WI38 (cell line): Measurements from ENCODE around the gene PRPH2.

Experiments used
- H3K4me3 ChIP-seq: 2 replicates; pipeline ENCODE4 v1.5.1; 2011; ENCODE audit warnings: low read depth, mild to moderate bottlenecking, control low read depth, low read length
- CTCF ChIP-seq: IDR thresholded peaks from 2 replicates; pipeline ENCODE4 v1.5.1; 2012; ENCODE audit warnings: low read depth, mild to moderate bottlenecking, control low read depth, low read length

The PRPH2 gene

DNA sequence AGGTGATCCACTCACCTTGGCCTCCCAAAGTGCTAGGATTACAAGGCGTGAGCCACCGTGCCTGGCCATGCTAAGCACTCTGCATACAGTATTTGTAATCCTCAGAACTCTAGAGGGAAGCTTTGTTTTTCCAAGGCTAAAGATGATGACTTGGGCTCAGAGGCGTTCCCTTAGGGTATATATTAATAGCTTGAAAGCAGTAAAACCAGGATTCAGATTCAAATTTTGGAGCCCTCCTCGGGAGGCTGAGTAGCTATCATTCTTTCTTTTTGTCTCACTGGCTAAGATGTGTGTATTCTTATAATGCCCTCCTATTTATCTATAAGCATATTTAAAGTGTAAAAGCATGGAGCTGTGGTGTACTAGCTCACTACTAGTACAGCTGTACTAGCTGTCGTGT is 68.5 kb downstream of the PRPH2 start:
- TF ChIP-seq CTCF: no peak
- no peak overlapping the region for H3K4me3 ChIP-seq

DNA sequence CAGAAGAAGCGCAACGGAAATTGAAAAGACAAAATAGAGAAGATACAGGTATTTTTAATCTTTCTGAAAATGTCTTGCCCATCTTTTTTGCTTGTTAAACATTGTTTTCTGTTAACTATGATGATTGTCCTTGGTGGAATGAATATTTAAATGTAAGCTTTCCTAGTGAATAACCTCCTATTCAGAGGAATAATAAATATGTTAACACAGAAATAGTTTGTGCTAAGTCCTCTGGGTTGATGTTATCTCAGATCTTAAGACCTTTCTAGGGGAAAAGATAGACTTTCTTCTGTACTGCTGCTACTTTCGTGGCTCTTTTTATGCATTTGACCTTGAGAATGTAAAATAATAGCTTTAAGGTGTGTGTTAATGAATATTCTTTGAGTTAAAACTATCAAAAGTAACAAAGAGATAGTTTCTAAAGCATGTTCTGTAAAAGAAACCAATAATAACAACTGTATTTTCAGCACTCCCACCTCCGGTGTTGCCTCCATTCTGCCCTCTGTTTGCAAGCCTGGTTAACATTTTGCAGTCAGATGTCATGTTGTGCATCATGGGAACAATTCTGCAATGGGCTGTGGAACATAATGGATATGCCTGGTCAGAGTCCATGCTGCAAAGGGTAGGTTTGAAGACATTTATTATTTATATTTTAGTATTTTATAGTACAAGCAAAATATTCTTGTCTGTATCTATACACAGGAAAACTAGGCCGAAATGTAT is 70.2 kb downstream of the PRPH2 start:
- TF ChIP-seq CTCF: no peak
- H3K4me3 ChIP-seq: no peak overlapping the region
